Peyer's patch (tissue), 4 donors: ENCODE results near the gene NDRG2. TPM values are rescaled to one million over a fixed set of nuclear protein-coding genes. Genes with fewer than 3 reads are reported as not detected.

ENCODE experiments used
- DNase-seq, 3 donors: peaks; one replicate each; pipeline ENCODE4 v3.0.0-alpha.2; 2017 to 2019
- H3K27ac ChIP-seq, 4 donors: fragments of 200-600 bp; sonication (generic); one replicate each; pipeline ENCODE4 v1.5.1; 2016 to 2019
- H3K27me3 ChIP-seq, 2 donors: fragments of 200-600 bp; sonication (generic); one replicate each; pipeline ENCODE4 v1.5.1; 2019
- H3K36me3 ChIP-seq, 3 donors: fragments of 200-600 bp; sonication (generic); one replicate each; pipeline ENCODE4 v1.5.1; 2016 to 2019
- H3K4me1 ChIP-seq, 4 donors: fragments of 200-600 bp; sonication (generic); one replicate each; pipeline ENCODE4 v1.5.1; 2016 to 2019
- H3K4me3 ChIP-seq, 4 donors: fragments of 200-600 bp; sonication (generic); 1 replicate in 3 of 4; 2 replicates in 1 of 4; pipeline ENCODE4 v1.5.1; 2016 to 2019; ENCODE audit warnings: mild to moderate bottlenecking in 1 of 4
- H3K9me3 ChIP-seq, 4 donors: fragments of 200-600 bp; sonication (generic); one replicate each; pipeline ENCODE4 v1.5.1; 2016 to 2019; ENCODE audit warnings: mild to moderate bottlenecking in 1 of 4
- CTCF ChIP-seq, 6 experiments: fragments of 450-650 bp in 4 of 6; fragments of 200-600 bp in 2 of 6; sonication (generic) in 1 of 6; IDR thresholded peaks; one replicate each; pipeline ENCODE4 v1.5.1; 2017 to 2019; ENCODE audit warnings: antibody characterized with exemption in 6 of 6, mild to moderate bottlenecking in 3 of 6, moderate library complexity in 1 of 6
- POLR2A ChIP-seq, 2 donors: fragments of 450-650 bp; IDR thresholded peaks; one replicate each; pipeline ENCODE4 v1.5.1; 2017; ENCODE audit warnings: antibody characterized with exemption in 2 of 2, mild to moderate bottlenecking in 2 of 2, moderate library complexity in 2 of 2
- total RNA-seq, 4 donors: library from RNA; depleted of rRNA; stranded (reverse); fragments of >200 nt; gene quantifications; one replicate each; pipeline ENCODE4 v1.1.0, GENCODE V29; 2016

NDRG2 gene
- total RNA-seq, 4 donors from 2014 or later: 85.6 to 137 (median 127) TPM

DNA sequence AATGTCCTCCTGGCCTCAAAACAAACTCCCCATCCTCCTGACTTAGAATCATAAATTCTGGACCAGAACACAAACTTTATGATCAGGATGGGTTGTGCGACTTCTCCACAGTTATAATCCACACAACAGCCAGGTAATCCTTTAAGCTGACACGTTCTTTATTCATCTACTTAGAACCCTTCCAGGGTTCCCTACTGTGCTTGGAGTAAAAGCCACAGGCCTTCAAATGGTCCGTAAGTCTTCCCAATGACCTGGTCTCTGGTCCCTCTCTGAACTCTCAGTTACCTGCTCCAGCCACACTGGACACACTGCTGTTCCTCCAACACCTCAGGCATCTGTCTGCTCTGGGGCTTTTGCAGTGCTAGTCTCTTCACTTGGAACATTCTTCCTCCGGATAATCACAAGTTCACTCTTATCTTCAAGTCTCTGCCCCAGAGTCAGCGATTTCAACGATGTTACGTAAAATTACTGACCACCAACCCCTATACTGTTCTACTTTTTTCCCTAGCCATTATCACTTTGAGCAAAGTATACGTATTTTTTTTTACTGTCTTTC lies 15.6 kb upstream of the NDRG2 start:
- H3K4me1 ChIP-seq: peaks cover 0 to 32% (median 3%) of the 10 kb centered on the region in 4 donors
- no peak overlapping the region for H3K27ac ChIP-seq
- no peak overlapping the region for H3K4me3 ChIP-seq
- no peaks in the 10 kb centered on the region for H3K27me3 ChIP-seq
- no peaks in the 10 kb centered on the region for H3K36me3 ChIP-seq
- H3K9me3 ChIP-seq: no peaks in the 10 kb centered on the region
- DNase-seq: no peak
- TF ChIP-seq POLR2A (IDR thresholded peaks at IDR 0.05) (no peak), CTCF (IDR thresholded peaks at IDR 0.05) (peak in 1 of 6 experiments; percentile 3)

GRCh38 chr14:21039585-21040369 lies 14.9 kb upstream of the NDRG2 start:
- no peaks in the 10 kb centered on the region for H3K9me3 ChIP-seq
- peak; percentile 10 to 77 (median 60) for TF ChIP-seq CTCF (IDR thresholded peaks at IDR 0.05)
- no peak for TF ChIP-seq POLR2A (IDR thresholded peaks at IDR 0.05)
- H3K4me1 ChIP-seq: peaks cover 0 to 32% (median 3%) of the 10 kb centered on the region in 4 donors
- peak overlapping the region; percentile 29 to 74 (median 49) for H3K27ac ChIP-seq
- no peaks in the 10 kb centered on the region for H3K27me3 ChIP-seq
- peak in 2 of 3 donors; percentile 24 to 57 for DNase-seq
- no peak overlapping the region for H3K4me3 ChIP-seq
- H3K36me3 ChIP-seq: no peaks in the 10 kb centered on the region

DNA sequence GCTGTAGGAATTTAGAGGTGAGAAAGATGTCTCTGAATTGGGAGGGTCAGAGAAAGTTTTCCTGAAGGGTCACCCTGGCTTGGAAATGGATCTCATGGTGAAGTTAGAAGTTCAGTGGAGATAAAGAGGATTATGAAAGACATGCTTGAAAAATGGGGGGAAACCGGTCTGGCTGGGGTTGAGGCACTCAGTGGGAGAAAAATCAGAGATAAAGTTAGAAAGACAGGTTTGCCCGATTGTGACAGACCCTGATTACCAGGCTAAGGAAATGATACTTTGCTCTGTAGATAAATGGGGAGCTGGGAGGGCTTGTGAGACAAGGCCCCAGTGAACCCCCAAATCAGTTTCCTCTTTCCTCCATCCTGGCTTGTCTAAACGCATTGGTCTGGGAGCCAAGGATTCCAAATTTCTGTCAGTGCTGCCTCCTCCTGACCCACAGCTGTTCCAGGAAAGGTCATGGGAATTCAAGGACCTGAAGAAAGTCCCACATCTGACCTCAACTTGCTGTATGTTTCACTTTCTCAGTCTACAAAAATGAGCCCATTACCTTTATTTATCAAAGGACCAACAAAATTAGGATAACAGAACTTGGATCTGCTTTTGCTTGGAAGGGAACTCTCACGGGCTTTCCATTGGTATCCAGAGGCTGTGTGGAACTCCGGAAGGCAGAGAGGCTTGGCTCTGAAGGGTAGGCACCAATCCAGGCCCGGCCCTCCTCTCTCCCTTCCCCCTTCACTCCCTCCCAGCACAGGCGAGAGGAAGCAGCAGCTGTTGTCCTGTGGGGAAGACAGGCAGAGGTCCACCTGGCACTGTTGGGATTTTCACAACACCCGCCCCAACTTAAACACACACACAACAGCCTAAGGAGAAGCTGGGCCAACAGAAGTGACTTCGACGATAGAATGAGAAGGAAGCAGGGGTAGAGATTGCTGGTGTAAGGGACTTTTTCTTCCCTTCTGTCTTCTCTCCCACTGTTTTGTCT lies 13.9 kb upstream of the NDRG2 start:
- DNase-seq: peak; percentile 34 to 80 (median 73)
- no peaks in the 10 kb centered on the region for H3K27me3 ChIP-seq
- peaks cover 0 to 29% (median 3%) of the 10 kb centered on the region in 4 donors for H3K4me1 ChIP-seq
- no peaks in the 10 kb centered on the region for H3K9me3 ChIP-seq
- TF ChIP-seq CTCF (IDR thresholded peaks at IDR 0.05) (no peak), POLR2A (IDR thresholded peaks at IDR 0.05) (no peak)
- H3K36me3 ChIP-seq: no peaks in the 10 kb centered on the region
- no peak overlapping the region for H3K4me3 ChIP-seq
- H3K27ac ChIP-seq: peak overlapping the region; percentile 29 to 74 (median 49)

- H3K9me3 ChIP-seq: no peaks in the 10 kb centered on the region
- no peak overlapping the region for H3K4me3 ChIP-seq
- TF ChIP-seq CTCF (IDR thresholded peaks at IDR 0.05): no peak
- TF ChIP-seq POLR2A (IDR thresholded peaks at IDR 0.05): no peak
- no peak for DNase-seq
- no peaks in the 10 kb centered on the region for H3K27me3 ChIP-seq
- peaks cover 0 to 22% (median 0%) of the 10 kb centered on the region in 4 donors for H3K4me1 ChIP-seq
- H3K27ac ChIP-seq: no peak overlapping the region
- H3K36me3 ChIP-seq: no peaks in the 10 kb centered on the region
These were observed 12.3 kb upstream of the NDRG2 start for GRCh38 chr14:21037156-21037555.

DNA sequence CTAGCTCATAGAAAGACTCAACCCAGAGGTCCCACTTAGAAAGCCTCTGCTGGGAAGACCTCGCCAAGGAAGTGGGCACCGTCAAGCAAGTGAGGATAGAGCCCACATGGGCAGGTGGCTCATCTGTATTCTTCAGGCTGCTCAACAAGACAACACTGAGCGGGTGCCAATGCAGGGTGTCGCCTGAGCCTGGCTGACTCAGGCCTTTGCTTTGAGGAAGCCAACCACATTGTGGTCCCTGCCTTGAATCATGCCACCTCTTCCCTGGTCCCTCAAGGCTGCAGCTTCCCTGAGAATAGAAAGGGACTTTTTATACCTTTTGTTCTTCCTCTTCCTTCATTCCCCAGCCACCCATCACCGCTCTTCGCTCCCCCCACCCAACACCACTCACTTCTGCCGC lies 11.9 kb upstream of the NDRG2 start:
- H3K27me3 ChIP-seq: no peaks in the 10 kb centered on the region
- H3K9me3 ChIP-seq: no peaks in the 10 kb centered on the region
- no peak for DNase-seq
- no peaks in the 10 kb centered on the region for H3K36me3 ChIP-seq
- H3K4me1 ChIP-seq: peaks cover 0 to 22% (median 0%) of the 10 kb centered on the region in 4 donors
- H3K27ac ChIP-seq: no peak overlapping the region
- TF ChIP-seq CTCF (IDR thresholded peaks at IDR 0.05): no peak
- TF ChIP-seq POLR2A (IDR thresholded peaks at IDR 0.05): no peak
- H3K4me3 ChIP-seq: no peak overlapping the region
